ENCODE measurements around the gene NAV1. TPM values are rescaled to one million over a fixed set of nuclear protein-coding genes. Genes with fewer than 3 reads are reported as not detected.
"Not testable (repeated sequence)": the region's sequence is repeated elsewhere in the genome, so short reads cannot be mapped to it uniquely, and the experiment has no call there.

The NAV1 gene
- polyA plus RNA-seq, 1 donor from 2014 or later: 1.3 TPM

DNA sequence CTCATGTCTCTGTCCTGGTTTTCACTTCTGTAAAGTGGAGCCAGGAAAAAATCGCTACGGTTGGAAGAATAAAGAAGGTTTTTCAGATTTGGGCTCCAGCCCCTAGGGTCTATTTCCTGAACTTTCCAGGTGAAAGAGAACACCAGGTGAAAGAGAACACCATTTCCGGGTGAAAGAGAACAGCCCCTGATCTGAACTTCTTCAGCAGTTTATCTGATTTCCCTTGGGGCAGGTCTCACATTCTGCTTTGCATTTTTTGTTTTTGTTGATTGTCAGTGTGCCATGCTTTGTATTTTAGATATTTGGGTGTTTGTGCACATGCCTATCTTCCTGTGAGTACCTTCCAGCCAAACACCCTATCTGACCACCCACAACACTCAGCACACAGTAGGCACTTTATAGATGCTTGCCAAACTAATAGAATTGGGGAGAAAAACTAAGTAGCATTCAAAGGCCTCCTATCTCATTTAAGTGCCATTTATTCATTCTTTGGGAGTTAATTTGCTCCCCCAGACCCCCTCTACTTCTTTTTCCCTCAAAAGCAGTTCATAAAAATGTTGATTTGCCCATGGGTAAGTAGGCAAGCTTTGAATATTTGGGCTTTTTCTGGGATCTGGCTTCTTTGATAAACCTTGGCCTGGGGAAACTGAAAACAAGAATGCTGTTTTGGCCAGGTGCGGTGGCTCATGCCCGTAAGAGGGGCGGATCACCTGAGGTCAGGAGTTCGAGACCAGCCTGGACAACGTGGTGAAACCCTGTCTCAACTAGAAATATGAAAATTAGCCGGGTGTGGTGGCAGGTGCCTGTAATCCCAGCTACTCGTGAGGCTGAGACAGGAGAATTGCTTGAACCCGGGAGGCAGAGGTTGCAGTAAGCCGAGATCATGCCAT is 2.2 kb downstream of the NAV1 start:
- H3K9me3 Mint-ChIP-seq: peaks cover 0 to 2% (median 0%) of the 10 kb centered on the region in 3 donors
- H3K27me3 Mint-ChIP-seq: peaks cover 32% of the 10 kb centered on the region
- H3K27ac Mint-ChIP-seq: peak overlapping the region in 1 of 3 donors; percentile 25
- H3K4me3 Mint-ChIP-seq: peak overlapping the region in 3 of 4 donors; percentile 78 to 91 (median 84)
- peaks cover 10 to 18% (median 18%) of the 10 kb centered on the region in 3 donors for H3K4me1 Mint-ChIP-seq
- H3K36me3 Mint-ChIP-seq: peaks cover 2% of the 10 kb centered on the region

- peaks cover 10 to 20% (median 18%) of the 10 kb centered on the region in 3 donors for H3K4me1 Mint-ChIP-seq
- H3K27me3 Mint-ChIP-seq: peaks cover 19% of the 10 kb centered on the region
- no peak overlapping the region for H3K4me3 Mint-ChIP-seq
- H3K36me3 Mint-ChIP-seq: peaks cover 4% of the 10 kb centered on the region
- no peak overlapping the region for H3K27ac Mint-ChIP-seq
- peaks cover 0 to 2% (median 0%) of the 10 kb centered on the region in 3 donors for H3K9me3 Mint-ChIP-seq
Measured at GRCh38 chr1:201542309-201543035, 3.5 kb downstream of the NAV1 start.

DNA sequence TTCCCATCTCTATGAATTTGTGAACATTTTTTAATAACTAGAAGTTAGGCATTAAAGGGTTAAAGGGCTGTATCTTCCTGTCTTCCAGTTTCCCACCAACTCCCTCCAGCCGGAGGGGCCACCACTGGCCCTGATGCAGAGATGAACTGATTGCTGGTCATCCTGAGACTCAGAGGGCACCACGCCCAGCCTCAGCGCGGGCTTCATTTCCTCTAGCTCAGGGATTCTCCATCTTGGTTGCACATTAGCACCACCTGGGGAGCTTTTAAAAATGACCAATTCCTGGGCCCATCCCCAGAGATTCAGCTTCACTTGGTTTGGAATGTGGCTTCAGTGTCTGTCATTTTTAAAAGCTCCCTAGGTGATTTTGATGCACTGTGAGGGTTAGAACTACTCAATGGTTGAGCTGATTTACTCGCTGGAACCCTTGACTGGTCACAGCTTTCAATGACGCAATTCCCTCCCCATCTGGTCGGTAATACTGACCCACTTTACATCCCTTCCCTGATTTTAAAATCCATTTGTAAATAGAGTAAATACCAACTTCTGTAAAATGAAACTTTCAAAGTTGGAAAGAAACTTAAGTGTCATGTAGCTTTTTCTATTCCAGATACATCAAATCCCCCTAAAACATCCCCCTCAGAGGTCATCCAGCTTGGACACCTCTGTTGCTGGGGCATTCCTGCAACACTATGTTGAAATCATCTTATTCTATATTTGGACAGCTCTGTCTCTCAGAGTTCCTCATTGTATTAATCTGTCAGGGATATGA is 5.1 kb downstream of the NAV1 start:
- Mint-ChIP-seq H3K27me3 (peaks cover 8% of the 10 kb centered on the region), H3K36me3 (peaks cover 6% of the 10 kb centered on the region)

GRCh38 chr1:201544710-201545109 is 5.8 kb downstream of the NAV1 start:
- peaks cover 6% of the 10 kb centered on the region for H3K36me3 Mint-ChIP-seq
- H3K4me3 Mint-ChIP-seq: no peak overlapping the region
- peaks cover 7% of the 10 kb centered on the region for H3K27me3 Mint-ChIP-seq
- no peak overlapping the region for H3K27ac Mint-ChIP-seq
- H3K9me3 Mint-ChIP-seq: peaks cover 0 to 2% (median 0%) of the 10 kb centered on the region in 3 donors
- H3K4me1 Mint-ChIP-seq: peaks cover 7 to 15% (median 13%) of the 10 kb centered on the region in 3 donors

More for the DNA sequence above, 5.1 kb downstream of the NAV1 start:
- Mint-ChIP-seq H3K27ac (no peak overlapping the region), H3K4me3 (no peak overlapping the region), H3K9me3 (peaks cover 0 to 2% (median 0%) of the 10 kb centered on the region in 3 donors), H3K4me1 (peaks cover 10 to 18% (median 17%) of the 10 kb centered on the region in 3 donors)

DNA sequence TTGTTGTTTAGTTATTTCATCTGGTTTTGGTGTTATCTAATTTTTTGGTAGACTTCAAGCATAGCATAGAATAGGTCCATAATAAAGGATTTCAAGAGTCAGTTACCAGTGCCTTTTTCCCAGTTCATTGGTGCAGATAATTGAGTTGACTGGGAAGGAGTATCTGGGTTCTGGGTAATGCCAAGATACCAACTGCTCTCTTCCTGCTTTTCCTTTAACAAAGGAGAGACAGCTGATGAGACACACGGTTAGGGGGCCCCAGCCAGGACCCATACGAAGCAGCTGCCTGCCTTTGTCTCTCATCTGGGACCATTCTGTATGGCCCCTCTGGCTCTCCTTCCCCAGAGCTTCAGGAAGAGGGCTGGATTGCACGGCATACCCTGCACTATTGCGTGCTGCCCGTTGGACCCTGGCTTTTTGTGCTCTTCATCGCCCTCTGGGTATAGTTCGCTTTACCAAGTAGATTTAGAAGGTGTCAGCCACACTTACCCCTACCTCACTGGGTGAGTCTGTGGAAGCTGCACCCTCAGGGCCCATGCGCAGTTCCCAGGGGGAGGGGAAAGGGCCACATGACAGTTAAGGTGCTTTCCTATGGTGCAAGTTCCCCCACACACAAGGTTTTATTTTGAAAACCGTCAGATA is 7.0 kb downstream of the NAV1 start:
- peaks cover 2% of the 10 kb centered on the region for H3K27me3 Mint-ChIP-seq
- H3K4me1 Mint-ChIP-seq: peaks cover under 1 to 7% (median 3%) of the 10 kb centered on the region in 3 donors
- peak overlapping the region in 1 of 3 donors; percentile 28 for H3K27ac Mint-ChIP-seq
- H3K9me3 Mint-ChIP-seq: peaks cover 0 to 2% (median 0%) of the 10 kb centered on the region in 3 donors
- H3K4me3 Mint-ChIP-seq: peak overlapping the region in 1 of 4 donors; percentile 17
- H3K36me3 Mint-ChIP-seq: peaks cover 6% of the 10 kb centered on the region

- not testable (repeated sequence) for H3K36me3 Mint-ChIP-seq, H3K4me1 Mint-ChIP-seq, H3K4me3 Mint-ChIP-seq, H3K9me3 Mint-ChIP-seq, H3K27me3 Mint-ChIP-seq, H3K27ac Mint-ChIP-seq
Measured at GRCh38 chr1:201549522-201549921, 10.6 kb downstream of the NAV1 start.

DNA sequence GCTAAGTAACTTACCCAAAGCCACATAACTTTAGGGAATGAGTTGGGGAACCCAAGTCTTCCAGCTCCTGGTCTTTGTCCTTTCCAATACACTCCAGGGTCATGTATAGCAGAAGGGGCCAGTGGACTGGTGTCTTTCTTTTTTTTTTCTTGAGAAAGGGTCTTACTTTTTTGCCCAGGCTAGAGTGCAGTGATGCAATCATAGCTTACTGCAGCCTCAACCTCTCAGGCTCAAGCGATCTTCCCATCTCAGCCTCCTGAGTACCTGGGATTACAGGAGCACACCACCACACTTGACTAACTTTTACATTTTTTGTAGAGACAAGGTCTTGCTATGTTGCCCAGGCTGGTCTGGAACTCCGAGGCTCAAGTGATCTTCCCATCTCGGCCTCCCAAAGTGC is 12.2 kb downstream of the NAV1 start:
- Mint-ChIP-seq H3K36me3 (peaks cover 3% of the 10 kb centered on the region), H3K27me3 (peaks cover 2% of the 10 kb centered on the region), H3K4me1 (peaks cover 0 to 2% (median 0%) of the 10 kb centered on the region in 3 donors), H3K27ac (no peak overlapping the region), H3K9me3 (no peaks in the 10 kb centered on the region), H3K4me3 (no peak overlapping the region)

GRCh38 chr1:201551877-201552731 is 13.2 kb downstream of the NAV1 start:
- Mint-ChIP-seq H3K4me1 (no peaks in the 10 kb centered on the region), H3K27me3 (peaks cover 2% of the 10 kb centered on the region), H3K4me3 (no peak overlapping the region), H3K9me3 (no peaks in the 10 kb centered on the region), H3K27ac (no peak overlapping the region), H3K36me3 (peaks cover 2% of the 10 kb centered on the region)

- H3K4me1 Mint-ChIP-seq: no peaks in the 10 kb centered on the region
- peaks cover 2% of the 10 kb centered on the region for H3K36me3 Mint-ChIP-seq
- H3K9me3 Mint-ChIP-seq: no peaks in the 10 kb centered on the region
- no peak overlapping the region for H3K4me3 Mint-ChIP-seq
- H3K27ac Mint-ChIP-seq: no peak overlapping the region
- peaks cover 2% of the 10 kb centered on the region for H3K27me3 Mint-ChIP-seq
Measured at GRCh38 chr1:201552941-201553351, 14.0 kb downstream of the NAV1 start.

- H3K36me3 Mint-ChIP-seq: peaks cover 2% of the 10 kb centered on the region
- no peaks in the 10 kb centered on the region for H3K9me3 Mint-ChIP-seq
- no peaks in the 10 kb centered on the region for H3K4me1 Mint-ChIP-seq
- peaks cover 2% of the 10 kb centered on the region for H3K27me3 Mint-ChIP-seq
- H3K4me3 Mint-ChIP-seq: no peak overlapping the region
- H3K27ac Mint-ChIP-seq: no peak overlapping the region
Measured at GRCh38 chr1:201553496-201554189, 14.7 kb downstream of the NAV1 start.

DNA sequence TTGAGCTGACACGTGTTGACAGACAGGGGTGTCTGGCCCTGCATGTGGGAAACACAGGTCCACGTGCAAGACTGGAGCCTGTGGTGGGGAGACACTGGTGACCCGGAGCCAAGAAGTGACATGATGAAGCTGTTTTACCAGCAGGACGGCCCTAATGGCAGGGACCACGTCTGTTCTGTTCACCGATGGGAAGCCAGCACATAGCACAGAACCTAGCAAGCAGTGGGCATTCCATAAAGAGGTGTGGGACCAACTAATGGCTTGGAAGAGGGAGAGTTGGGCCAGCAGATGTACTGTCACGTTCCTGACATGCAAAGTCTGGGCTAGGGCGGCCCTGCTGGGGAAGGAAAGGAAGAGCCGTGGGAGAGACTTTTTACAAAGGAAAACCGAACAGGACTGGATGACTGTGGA is 15.3 kb downstream of the NAV1 start:
- Mint-ChIP-seq H3K9me3 (no peaks in the 10 kb centered on the region), H3K27me3 (no peaks in the 10 kb centered on the region), H3K36me3 (no peaks in the 10 kb centered on the region), H3K4me3 (no peak overlapping the region), H3K4me1 (no peaks in the 10 kb centered on the region), H3K27ac (no peak overlapping the region)

DNA sequence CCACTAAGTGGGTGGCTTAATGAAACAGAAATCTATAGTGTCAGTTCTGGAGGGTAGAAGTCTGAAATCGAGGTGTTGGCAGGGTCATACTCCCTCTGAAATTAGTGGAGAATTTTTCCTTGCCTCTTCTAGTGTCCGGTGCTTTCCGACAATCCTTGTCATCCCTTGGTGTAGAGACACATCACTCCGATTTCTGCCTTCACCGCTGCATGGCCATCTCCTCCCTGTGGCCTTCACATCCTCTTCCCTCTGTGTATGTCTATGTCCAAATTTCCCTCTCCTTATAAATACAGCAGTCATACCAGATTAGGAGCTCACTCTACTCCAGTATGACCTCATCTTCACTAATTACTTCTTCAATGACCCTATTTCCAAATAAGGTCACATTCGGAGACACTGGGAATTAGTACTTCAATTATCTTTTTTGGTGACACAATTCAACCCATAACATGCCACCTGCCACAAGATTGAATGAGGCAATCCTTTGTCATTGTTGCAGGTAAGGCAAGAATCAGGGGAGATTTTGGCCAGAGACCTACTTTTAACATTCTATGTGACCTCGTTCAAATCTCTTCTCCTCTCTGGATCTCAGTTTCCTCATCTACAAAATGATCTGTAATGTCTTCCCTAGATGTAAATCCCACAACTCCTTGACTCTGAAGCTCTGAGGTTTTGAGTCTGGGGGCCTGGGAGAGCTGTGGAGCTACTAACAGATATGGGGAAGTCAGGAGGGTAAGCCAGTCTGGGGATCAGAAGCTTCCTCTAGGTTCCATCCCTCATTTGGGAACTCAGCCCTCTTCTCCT is 16.1 kb downstream of the NAV1 start:
- Mint-ChIP-seq H3K4me3 (no peak overlapping the region), H3K36me3 (no peaks in the 10 kb centered on the region), H3K27me3 (no peaks in the 10 kb centered on the region), H3K4me1 (peaks cover 0 to 3% (median 2%) of the 10 kb centered on the region in 3 donors), H3K9me3 (no peaks in the 10 kb centered on the region), H3K27ac (no peak overlapping the region)

DNA sequence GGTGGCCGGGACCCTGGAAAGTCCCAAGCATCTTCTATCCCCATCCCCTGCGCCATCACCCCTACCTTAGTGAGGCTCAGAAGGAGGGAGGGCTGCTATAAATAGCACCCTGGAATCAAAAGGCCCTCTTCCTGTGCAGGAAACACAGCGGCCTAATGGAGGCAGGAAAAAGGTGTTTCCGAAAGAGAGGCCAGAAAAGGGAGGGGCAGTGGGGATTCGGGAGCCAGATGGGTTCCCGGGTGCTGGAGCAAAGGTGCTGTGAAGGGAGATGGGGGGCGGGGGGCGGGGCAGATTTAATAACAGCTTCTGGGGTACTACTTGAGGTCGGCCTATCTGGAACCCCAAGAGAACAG is 16.6 kb downstream of the NAV1 start:
- Mint-ChIP-seq H3K36me3 (no peaks in the 10 kb centered on the region), H3K27ac (no peak overlapping the region), H3K9me3 (no peaks in the 10 kb centered on the region), H3K27me3 (no peaks in the 10 kb centered on the region), H3K4me1 (peaks cover 0 to 3% (median 2%) of the 10 kb centered on the region in 3 donors), H3K4me3 (no peak overlapping the region)
